ENCODE measurements around the gene CFB.
"Not testable (repeated sequence)": the region's sequence is repeated elsewhere in the genome, so short reads cannot be mapped to it uniquely, and the experiment has no call there.

Gene CFB

DNA sequence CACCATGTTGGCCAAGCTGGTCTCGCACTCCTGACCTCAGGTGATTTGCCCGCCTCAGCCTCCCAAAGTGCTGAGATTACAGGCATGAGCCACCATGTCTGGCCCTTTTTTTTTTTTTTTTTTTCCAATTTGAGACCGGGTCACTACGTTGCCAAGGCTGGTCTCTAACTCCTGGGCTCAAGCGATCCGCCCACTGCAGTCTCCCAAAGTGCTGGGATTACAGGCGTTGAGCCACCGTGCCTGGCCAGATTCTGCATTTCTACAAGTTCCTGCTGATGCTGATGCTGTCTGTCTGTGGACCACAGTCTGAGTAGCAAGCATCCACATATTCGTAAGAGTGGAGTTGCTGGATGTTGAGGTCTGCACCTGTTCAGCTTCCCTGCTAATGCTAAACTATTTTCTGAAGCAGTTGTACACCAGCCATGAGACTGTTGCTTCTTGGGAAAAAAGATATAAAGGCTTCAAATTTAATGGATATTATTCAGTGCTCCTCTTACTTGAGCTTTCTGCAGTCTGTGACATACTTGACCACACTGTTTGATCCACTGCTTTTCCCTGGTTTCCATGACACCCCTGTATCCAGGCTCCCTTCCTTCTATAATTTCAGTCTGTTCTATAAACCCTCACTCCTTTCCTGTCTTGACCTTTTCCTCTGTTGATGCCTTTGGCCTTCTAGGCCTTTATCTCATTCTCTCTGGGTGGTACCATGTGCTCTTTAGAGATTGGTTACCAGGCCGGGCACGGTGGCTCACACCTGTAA lies 33.9 kb upstream of the CFB start:
- no peak for DNase-seq (ENCODE audit: low read depth)

DNA sequence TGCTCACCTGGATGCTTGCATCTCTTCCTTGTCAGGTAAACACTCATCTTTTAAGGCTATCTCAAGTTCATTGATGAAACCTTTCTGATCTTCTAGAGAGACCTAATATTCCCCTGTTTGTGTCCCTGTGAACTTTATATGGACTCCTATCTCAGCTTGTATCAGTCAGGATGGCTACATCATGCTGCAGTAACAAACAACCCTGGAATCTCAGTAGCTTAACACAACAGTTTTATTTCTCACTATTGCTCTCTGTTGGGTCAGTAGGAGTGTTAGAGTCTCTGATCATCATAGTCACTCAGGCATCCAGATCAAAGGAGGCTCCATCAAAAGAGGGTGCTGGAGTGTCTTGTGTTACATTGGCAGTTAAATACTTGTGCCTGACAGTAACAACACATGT lies 30.5 kb upstream of the CFB start:
- DNase-seq (ENCODE audit: low read depth): no peak

DNA sequence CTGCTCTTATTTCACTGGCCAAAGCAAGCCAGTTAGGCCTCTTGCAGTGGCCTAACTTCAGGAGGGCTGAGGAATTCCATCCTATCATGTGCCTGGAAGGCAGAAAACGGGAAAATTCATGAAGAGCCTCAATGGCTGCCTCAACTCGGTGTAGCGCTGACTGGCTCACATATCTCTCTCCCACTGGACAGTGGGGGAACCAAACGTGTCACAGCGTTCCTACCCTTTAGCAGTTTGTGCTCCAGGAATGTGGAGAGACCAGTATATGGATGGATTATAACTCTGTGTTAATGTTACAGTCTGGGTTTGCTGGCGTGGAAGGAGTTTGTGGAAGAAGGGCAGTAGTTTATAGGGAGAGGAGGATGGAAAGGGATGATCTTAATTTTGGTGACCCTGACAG lies 30.1 kb upstream of the CFB start:
- no peak for DNase-seq (ENCODE audit: low read depth)

DNA sequence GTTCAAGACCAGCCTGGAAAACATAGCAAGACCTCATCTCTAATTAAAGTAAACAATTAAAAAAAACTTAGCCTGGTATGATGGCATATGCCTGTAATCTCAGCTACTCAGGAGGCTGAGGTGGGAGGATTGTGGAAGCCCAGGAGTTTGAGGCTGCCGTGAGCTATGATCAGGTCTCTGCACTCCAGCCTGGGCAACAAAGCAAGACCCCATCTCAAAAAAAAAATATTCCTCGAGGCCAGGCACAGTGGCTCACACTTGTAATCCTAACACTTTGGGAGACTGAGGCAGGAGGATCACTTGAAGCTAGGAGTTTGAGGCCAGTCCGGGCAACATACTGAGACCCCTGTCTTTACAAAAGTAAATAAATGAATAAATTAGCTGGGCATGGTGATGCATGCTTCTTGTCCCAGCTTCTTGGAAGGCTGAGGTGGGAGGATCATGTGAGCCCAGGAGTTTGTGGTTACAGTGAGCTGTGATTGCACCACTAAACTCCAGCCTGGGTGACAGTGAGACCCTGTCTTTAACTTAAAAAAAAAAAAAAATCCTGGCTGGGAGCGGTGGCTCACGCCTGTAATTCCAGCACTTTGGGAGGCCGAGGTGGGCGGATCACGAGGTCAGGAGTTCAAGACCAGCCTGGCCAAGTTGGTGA lies 27.7 kb upstream of the CFB start:
- DNase-seq (ENCODE audit: low read depth): no peak

DNA sequence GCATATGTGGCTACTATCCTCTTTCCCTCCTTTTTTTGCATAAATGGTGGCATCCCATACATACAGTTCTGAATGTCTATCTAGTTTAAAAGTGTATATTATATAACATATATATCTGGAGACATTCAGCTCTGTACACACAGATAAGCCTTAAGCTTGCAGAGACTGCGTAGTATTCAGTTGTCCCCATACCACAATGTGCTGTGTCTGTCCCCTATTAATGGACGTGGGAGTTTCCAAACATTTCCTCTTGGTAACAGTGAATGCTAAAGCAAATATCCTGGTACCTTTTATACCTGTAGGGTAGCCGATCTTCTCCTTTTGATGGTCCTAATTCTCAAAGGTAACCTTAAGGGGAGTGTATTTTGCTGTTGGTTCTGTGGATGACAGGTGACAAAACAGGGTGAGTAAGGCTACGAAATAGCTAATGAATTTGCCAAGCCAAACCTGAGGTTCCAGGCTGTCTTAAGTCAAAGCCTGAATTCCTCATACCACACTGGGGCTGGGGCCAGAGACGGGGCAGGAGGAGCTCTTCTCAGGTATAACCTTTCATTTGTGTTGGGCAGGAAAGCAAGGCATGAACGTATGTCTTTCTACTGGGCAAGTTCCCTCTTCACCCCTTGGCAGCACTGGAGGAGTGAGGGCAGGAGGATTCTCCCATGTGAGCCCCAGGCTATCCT lies 26.1 kb upstream of the CFB start:
- no peak for DNase-seq (ENCODE audit: low read depth)

DNA sequence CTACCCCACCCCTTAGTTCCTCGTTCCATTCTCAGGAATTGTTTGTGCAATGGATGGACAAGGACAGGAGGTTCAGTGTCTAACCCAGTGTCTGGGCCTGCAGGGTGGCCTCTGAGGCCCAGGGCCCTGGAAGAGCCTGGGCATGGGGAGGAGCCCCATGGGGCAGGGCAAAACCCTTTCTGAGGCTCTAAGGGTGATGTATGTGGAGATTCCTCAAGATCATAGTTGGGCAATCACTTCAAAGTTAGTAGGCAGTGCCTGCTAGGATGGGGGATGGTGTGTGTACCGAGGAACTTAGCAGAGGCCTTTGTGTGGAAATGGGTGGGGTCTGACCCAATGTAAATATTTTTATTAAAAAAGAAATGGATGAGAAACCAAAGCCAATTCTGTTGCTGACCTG lies 25.1 kb upstream of the CFB start:
- no peak for DNase-seq (ENCODE audit: low read depth)

DNA sequence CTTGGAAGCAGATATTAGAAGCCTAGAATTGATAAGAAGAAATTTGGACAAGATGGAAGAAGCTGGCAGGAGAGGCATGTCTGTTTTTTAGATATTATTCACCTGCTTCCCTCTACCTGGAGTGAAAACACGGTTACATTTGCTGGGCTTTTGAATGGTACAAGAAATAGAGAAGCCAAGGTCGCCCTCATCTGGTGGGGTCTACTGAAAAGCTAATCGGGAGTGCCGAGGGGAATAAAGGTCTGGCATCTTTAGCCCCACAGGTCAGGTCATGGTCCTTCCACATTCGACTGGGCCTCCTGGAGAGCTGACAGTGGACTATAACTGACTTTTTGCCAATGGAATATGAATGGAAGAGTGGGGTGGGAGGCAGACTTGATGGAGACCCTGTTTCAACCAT lies 23.0 kb upstream of the CFB start:
- DNase-seq (ENCODE audit: low read depth): no peak

DNA sequence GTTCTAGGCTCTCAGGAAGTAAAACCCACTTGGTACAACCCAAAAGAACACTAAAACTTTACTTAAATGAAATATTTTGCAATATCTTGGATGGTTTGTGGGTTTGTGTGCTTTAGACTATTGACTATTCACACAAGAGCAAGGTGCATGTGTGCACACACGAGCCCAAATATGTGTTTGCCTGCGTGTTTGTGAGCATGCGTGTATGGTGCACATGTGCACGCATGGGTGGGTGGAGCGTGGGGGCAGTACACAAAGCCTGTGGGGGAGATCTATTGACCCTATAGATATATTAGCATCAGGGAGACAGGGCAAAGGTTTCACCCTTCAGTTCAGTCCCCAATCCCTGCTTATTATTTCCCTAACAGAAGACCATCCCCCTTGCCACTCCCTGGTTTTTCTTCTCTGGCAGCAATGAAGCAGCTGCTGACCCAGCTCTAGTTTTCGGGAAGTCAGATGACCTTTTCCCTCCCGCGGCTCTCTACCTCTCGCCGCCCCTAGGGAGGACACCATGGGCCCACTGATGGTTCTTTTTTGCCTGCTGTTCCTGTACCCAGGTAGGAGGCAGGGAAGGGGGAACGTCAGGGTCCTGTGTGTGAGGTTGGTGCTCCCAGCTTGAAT lies 18.5 kb upstream of the CFB start, which contains the start of gene C2:
TSS of gene C2 (plus strand) at position 476 of the 621 bp plus-strand sequence. CDS start at position 512, 36 bp downstream.
- DNase-seq (ENCODE audit: low read depth): no peak

DNA sequence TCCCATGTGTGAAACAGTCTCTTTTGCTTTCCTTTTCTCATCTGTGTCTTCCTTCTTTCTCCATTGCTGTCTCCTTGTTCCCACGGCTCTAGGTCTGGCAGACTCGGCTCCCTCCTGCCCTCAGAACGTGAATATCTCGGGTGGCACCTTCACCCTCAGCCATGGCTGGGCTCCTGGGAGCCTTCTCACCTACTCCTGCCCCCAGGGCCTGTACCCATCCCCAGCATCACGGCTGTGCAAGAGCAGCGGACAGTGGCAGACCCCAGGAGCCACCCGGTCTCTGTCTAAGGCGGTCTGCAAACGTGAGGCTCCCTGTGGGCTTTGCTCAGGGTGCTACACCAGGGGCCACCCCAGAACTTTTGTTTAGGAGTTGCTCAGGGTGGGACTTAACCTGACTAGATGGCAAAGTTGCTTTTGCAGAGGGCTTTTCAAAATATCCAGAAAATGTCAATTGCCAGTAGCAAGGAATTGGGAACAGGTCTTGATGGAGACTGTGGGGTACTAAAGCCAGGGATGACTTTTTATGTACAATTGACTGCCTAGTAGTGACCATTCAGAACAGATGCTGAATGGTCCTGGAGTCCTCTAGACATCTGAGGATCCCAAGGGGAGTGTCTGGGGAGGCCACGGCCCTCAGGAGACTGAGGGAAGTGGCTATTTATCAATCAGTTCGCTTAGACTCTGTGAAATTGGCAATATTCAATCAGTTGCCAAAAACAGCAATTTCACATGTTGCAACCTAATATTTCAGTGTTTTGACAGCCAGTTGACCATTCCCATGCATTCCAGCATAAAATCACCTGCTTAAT lies 17.8 kb upstream of the CFB start:
- DNase-seq (ENCODE audit: low read depth): no peak

DNA sequence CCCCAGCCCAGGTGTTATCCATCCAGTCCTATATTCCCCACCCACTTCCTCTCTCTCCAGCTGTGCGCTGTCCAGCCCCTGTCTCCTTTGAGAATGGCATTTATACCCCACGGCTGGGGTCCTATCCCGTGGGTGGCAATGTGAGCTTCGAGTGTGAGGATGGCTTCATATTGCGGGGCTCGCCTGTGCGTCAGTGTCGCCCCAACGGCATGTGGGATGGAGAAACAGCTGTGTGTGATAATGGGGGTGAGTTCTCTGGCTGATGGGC lies 17.3 kb upstream of the CFB start:
- DNase-seq (ENCODE audit: low read depth): no peak

DNA sequence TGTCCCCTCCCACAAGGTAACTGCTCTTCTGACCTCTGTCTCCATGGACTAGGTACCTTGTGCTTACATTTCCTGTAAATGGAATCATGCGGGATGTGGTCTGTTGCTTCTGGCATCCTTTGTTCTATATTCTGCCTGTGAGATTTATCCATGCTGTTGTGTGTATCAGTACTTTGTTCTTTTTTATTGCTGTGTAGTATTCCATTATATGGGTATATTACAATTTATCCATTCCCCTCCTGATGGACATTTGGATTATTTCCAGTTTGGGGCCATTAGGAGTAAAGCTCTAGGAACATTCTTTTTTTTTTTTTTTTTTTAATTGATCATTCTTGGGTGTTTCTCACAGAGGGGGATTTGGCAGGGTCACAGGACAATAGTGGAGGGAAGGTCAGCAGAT lies 14.9 kb upstream of the CFB start:
- no peak for DNase-seq (ENCODE audit: low read depth)

DNA sequence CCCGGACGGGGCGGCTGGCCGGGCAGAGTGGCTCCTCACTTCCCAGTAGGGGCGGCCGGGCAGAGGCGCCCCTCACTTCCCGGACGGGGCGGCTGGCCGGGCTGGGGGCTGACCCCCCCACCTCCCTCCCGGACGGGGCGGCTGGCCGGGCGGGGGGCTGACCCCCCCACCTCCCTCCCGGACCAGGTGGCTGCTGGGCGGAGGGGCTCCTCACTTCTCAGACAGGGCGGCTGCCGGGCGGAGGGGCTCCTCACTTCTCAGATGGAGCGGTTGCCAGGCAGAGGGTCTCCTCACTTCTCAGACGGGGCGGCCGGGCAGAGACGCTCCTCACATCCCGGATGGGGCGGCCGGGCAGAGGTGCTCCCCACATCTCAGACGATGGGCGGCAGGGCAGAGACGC lies 13.8 kb upstream of the CFB start:
- not testable (repeated sequence) for DNase-seq (ENCODE audit: low read depth)

DNA sequence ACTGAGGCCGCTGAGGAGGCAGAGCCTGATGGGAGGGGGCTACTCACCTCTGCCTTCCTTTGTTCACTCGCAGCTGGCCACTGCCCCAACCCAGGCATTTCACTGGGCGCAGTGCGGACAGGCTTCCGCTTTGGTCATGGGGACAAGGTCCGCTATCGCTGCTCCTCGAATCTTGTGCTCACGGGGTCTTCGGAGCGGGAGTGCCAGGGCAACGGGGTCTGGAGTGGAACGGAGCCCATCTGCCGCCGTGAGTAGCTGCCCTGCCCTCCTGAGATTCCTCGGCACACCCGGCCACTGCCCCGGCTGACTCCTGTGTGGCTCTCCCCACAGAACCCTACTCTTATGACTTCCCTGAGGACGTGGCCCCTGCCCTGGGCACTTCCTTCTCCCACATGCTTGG lies 12.4 kb upstream of the CFB start:
- DNase-seq (ENCODE audit: low read depth): no peak

DNA sequence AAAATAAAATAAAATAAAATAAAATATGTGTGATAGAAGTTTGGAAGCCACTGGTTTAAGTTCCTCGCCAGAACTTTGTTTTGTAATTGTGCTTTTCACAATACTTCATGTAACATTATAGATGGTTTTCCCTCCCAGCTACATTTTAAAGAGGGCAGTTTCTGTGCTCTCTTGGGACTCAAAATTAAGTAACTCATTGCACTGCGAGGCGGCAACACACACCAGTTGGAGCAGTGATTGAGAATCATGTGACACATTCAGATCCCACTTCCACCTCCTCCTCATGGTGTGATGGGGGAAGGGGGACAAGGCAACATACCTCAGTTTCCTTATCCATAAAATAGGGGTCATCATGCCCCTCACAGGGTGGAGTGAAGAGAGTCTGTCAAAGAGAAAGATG lies 10.9 kb upstream of the CFB start:
- DNase-seq (ENCODE audit: low read depth): no peak

DNA sequence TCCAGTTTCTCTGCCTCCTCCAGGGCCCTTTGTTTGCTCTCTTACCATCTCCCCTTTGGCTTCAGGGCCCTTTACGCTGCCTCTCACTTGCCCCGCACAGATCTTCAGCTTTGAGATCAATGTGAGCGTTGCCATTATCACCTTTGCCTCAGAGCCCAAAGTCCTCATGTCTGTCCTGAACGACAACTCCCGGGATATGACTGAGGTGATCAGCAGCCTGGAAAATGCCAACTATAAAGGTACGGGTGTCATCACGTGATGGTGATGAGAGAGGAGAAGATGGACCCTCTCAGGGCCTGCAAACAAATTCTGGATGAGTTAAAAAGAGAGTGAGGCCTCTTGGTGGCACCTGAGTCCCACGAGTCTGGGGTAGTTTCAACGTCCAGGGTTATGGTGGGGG lies 10.1 kb upstream of the CFB start:
- no peak for DNase-seq (ENCODE audit: low read depth)

DNA sequence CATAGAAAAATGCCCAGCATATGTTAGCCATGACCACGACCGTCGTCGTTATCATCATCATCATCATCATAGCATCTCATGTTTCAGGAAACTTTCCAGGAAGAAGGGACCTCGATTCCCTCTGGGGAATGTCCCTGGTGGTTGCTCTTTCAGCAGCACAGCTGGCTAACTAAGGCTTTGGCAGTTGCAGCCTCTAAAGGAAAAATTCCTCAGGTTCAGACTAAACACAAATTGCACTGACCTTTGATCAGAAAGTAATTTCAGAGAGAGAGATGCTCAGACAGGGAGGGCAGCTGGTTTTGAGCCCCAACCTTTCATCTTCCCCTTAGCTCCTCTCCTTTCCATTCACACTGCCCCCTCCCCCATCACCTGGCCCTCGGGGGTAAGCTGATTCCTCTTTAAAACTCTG lies 5.6 kb upstream of the CFB start:
- no peak for DNase-seq (ENCODE audit: low read depth)

DNA sequence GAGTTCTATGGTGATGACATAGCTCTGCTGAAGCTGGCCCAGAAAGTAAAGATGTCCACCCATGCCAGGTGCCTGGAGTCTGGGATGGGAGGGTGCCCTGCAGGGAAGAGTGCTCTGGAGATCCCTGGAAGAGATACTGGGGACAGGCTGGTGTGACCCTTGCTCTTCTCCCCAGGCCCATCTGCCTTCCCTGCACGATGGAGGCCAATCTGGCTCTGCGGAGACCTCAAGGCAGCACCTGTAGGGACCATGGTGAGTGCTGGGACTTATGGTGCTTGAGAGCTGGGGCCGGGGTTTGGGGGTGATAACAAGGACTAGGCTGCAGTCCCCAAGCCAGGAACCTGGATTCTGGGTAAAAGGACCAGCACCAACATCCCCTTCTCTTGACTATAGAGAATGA lies 2.2 kb upstream of the CFB start:
- no peak for DNase-seq (ENCODE audit: low read depth)

DNA sequence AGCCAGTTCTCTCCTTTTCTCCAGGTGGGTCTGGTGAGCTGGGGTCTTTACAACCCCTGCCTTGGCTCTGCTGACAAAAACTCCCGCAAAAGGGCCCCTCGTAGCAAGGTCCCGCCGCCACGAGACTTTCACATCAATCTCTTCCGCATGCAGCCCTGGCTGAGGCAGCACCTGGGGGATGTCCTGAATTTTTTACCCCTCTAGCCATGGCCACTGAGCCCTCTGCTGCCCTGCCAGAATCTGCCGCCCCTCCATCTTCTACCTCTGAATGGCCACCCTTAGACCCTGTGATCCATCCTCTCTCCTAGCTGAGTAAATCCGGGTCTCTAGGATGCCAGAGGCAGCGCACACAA lies 765 bp upstream of the CFB start:
- DNase-seq (ENCODE audit: low read depth): no peak

DNA sequence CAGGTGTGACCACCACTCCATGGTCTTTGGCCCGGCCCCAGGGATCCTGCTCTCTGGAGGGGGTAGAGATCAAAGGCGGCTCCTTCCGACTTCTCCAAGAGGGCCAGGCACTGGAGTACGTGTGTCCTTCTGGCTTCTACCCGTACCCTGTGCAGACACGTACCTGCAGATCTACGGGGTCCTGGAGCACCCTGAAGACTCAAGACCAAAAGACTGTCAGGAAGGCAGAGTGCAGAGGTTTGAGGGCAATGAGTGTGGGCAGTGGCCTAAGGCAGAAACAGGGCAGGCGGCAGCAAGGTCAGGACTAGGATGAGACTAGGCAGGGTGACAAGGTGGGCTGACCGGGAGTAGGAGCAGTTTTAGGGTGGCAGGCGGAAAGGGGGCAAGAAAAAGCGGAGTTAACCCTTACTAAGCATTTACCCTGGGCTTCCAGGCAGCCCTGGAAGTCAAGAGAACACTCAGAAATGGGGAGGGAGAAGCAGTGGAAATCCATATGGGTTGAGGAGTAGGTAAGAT lies 533 bp downstream of the CFB start:
- no peak for DNase-seq (ENCODE audit: low read depth)

DNA sequence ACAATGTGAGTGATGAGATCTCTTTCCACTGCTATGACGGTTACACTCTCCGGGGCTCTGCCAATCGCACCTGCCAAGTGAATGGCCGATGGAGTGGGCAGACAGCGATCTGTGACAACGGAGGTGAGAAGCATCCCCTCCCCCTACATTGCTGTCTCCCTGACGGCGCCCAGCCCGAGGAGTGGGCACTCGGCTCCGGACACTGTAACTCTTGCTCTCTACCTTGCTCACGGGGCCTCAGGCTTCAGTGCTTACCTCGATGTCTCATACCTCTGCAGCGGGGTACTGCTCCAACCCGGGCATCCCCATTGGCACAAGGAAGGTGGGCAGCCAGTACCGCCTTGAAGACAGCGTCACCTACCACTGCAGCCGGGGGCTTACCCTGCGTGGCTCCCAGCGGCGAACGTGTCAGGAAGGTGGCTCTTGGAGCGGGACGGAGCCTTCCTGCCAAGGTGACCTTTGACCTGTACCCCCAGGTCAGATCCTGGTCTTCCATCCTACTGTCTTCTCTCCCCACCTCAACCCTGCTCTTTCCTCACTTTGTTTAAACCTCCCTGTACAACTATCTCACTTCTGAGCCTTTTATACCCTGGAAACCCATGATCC lies 1.3 kb downstream of the CFB start:
- no peak for DNase-seq (ENCODE audit: low read depth)

DNA sequence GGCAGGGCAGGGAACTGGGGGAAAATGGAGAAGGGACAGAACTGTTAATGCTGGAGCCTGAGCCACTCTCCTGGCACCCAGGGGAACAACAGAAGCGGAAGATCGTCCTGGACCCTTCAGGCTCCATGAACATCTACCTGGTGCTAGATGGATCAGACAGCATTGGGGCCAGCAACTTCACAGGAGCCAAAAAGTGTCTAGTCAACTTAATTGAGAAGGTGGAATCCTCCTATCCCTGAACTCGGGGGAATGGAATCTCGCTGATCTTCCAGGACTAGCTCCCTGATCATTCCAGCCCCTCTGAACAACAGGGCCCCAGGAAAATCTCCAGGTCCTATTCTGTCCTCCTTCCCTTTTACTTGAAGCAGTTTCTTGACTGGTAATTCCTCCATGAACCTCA lies 2.0 kb downstream of the CFB start:
- no peak for DNase-seq (ENCODE audit: low read depth)

DNA sequence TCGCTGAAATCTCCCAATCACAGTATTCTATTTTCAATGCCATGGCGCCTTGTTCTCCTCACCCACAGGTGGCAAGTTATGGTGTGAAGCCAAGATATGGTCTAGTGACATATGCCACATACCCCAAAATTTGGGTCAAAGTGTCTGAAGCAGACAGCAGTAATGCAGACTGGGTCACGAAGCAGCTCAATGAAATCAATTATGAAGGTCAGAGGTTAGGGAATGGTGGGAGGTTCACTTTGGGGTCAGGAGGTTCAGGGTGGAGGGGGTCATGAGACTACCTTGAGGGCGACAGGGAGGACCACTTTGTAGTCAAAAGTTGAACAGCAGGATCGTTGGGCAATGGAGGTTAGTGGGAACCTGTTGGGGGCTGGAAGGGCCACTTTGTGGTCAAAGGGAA lies 2.4 kb downstream of the CFB start:
- DNase-seq (ENCODE audit: low read depth): no peak
